DOHH2 (cell line): ENCODE measurements around the gene PPFIA2.

Experiments
- H3F3A ChIP-seq: fragments of 200-600 bp; sonication (generic), shearing (Covaris generic); 2 replicates; pipeline ENCODE4 v1.6.0; 2016; ENCODE audit warnings: antibody characterized with exemption, mild to moderate bottlenecking; ENCODE audit not compliant: control insufficient read depth, insufficient read depth
- H3K27ac ChIP-seq: fragments of 200-600 bp; sonication (generic); 2 replicates; pipeline ENCODE4 v1.5.1; 2014; ENCODE audit warnings: low read depth, mild to moderate bottlenecking, low read length, moderate library complexity
- H3K27me3 ChIP-seq: fragments of 200-600 bp; sonication (generic); 2 replicates; pipeline ENCODE4 v1.6.1; 2014; ENCODE audit warnings: mild to moderate bottlenecking, low read length, mixed read lengths; ENCODE audit not compliant: control insufficient read depth
- H3K36me3 ChIP-seq: fragments of 200-600 bp; sonication (generic); 2 replicates; pipeline ENCODE4 v1.6.1; 2014; ENCODE audit warnings: mild to moderate bottlenecking, low read length, moderate library complexity, mixed read lengths; ENCODE audit not compliant: control insufficient read depth
- H3K4me1 ChIP-seq: fragments of 200-600 bp; sonication (generic); 2 replicates; pipeline ENCODE4 v1.6.1; 2014; ENCODE audit warnings: mild to moderate bottlenecking, low read length, mixed read lengths; ENCODE audit not compliant: control insufficient read depth
- H3K4me2 ChIP-seq: fragments of 200-600 bp; sonication (generic); 2 replicates; pipeline ENCODE4 v1.6.0; 2014; ENCODE audit warnings: mild to moderate bottlenecking, low read length, moderate library complexity
- H3K4me3 ChIP-seq: fragments of 200-600 bp; sonication (generic); 2 replicates; pipeline ENCODE4 v1.5.1; 2014; ENCODE audit warnings: mild to moderate bottlenecking, low read length, mixed read lengths
- H3K79me2 ChIP-seq: fragments of 200-600 bp; sonication (generic); 2 replicates; pipeline ENCODE4 v1.6.1; 2014; ENCODE audit warnings: mild to moderate bottlenecking, low read length, mixed read lengths; ENCODE audit not compliant: control insufficient read depth
- H3K9me2 ChIP-seq: fragments of 200-600 bp; sonication (generic); replicated peaks from 2 replicates; pipeline ENCODE4 v1.6.1; 2014; ENCODE audit warnings: mild to moderate bottlenecking, low read length, mixed read lengths; ENCODE audit not compliant: control insufficient read depth
- H3K9me3 ChIP-seq: fragments of 200-600 bp; sonication (generic); 2 replicates; pipeline ENCODE4 v1.6.1; 2014; ENCODE audit warnings: antibody characterized with exemption, low read length, mixed read lengths; ENCODE audit not compliant: control insufficient read depth, insufficient read depth
- H4K20me1 ChIP-seq: fragments of 200-600 bp; sonication (generic); 2 replicates; pipeline ENCODE4 v1.6.0; 2014; ENCODE audit warnings: low read depth, mild to moderate bottlenecking, antibody characterized with exemption, low read length, moderate library complexity; ENCODE audit not compliant: control insufficient read depth, insufficient read depth
- EZH2phosphoT487 ChIP-seq: fragments of 200-600 bp; sonication (generic); IDR thresholded peaks from 2 replicates; pipeline ENCODE4 v1.6.1; 2017; ENCODE audit warnings: borderline replicate concordance, mild to moderate bottlenecking, antibody characterized with exemption, low read length, moderate library complexity, mixed read lengths
- TF ChIP-seq, protein P1 (sequence below): fragments of 200-600 bp; sonication (generic); IDR thresholded peaks from one replicate; pipeline ENCODE4 v1.5.1; 2014; ENCODE audit warnings: antibody characterized with exemption, mild to moderate bottlenecking, low read depth, low read length; ENCODE audit not compliant: poor library complexity, severe bottlenecking

PPFIA2 gene

DNA sequence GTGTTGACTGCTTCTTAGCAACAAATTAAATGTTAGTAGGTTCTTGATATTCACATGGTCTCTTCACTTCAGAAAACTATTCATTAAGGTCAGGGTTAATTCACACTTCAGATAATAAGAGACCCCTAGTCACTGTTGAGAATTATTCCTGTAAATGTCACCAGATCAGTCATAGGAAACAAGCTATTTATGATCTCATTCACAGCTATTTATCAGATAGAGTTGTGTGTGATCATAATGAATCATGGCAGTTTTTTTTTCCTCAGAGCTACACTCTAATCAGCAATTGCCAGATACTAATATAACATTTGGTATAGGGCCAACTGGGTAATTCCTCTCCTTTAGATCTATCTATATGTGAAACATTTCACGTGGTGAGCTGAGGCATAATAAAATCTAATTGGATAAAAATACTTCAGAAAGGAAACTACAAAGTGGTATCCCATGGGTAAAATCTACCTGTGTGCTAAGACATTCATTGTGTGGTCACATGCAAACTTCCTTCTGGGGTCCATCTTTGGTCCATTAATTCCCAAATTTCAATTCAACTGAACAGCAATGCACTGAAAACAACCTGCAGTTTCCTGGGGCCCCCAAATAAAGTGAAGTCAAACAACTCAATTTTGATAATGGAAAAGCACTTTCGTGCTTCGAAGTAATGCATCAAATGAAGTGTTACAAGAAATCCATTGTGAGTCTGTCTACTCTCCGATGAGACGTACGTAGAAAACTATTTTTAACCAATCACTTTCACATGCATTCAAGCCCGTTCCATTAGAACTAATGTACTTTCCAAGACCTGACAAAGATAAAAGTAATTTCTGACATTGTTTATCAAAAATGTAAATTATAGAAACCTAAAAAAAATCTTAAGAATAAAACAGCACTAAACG lies 484.3 kb downstream of the PPFIA2 start:
- no peaks in the 10 kb centered on the region for H3K9me2 ChIP-seq
- H3K36me3 ChIP-seq, result no peaks in the 10 kb centered on the region
- H3K4me3 ChIP-seq, result no peak overlapping the region
- H3K4me2 ChIP-seq, result no peak overlapping the region
- no peaks in the 10 kb centered on the region for H3K79me2 ChIP-seq
- no peaks in the 10 kb centered on the region for H3K4me1 ChIP-seq
- H4K20me1 ChIP-seq, result no peaks in the 10 kb centered on the region
- no peaks in the 10 kb centered on the region for H3K27me3 ChIP-seq
- no peaks in the 10 kb centered on the region for H3K9me3 ChIP-seq
- H3F3A ChIP-seq, result no peaks in the 10 kb centered on the region
- no peak overlapping the region for H3K27ac ChIP-seq
- no peak for TF ChIP-seq EZH2phosphoT487
- TF ChIP-seq, protein P1, sequence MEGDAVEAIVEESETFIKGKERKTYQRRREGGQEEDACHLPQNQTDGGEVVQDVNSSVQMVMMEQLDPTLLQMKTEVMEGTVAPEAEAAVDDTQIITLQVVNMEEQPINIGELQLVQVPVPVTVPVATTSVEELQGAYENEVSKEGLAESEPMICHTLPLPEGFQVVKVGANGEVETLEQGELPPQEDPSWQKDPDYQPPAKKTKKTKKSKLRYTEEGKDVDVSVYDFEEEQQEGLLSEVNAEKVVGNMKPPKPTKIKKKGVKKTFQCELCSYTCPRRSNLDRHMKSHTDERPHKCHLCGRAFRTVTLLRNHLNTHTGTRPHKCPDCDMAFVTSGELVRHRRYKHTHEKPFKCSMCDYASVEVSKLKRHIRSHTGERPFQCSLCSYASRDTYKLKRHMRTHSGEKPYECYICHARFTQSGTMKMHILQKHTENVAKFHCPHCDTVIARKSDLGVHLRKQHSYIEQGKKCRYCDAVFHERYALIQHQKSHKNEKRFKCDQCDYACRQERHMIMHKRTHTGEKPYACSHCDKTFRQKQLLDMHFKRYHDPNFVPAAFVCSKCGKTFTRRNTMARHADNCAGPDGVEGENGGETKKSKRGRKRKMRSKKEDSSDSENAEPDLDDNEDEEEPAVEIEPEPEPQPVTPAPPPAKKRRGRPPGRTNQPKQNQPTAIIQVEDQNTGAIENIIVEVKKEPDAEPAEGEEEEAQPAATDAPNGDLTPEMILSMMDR, result no peak

DNA sequence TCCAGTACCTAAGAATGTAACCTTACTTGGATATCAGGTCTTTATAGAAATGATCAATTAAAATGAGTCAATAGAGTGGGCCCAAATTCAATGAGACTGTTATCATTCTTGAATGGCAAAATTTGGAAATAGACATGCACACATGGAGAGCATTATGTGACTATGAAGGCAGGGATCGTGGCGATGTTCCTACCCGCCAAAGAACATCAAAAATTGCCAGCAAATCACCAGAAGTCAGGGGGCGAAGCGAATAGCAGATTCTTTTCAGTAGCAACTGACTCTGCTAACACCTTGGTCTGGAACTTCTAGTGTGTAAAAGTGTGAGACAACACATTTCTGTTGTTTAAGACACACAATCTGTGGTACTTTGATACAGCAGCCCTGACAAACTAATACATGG lies 488.8 kb downstream of the PPFIA2 start:
- Histone ChIP-seq H3K27ac (no peak overlapping the region), H3K9me3 (no peaks in the 10 kb centered on the region), H3K27me3 (no peaks in the 10 kb centered on the region), H3F3A (no peaks in the 10 kb centered on the region), H3K4me1 (no peaks in the 10 kb centered on the region), H3K4me3 (no peak overlapping the region), H4K20me1 (no peaks in the 10 kb centered on the region), H3K4me2 (no peak overlapping the region), H3K36me3 (no peaks in the 10 kb centered on the region), H3K79me2 (no peaks in the 10 kb centered on the region), H3K9me2 (no peaks in the 10 kb centered on the region)
- TF ChIP-seq, protein P1, result no peak

DNA sequence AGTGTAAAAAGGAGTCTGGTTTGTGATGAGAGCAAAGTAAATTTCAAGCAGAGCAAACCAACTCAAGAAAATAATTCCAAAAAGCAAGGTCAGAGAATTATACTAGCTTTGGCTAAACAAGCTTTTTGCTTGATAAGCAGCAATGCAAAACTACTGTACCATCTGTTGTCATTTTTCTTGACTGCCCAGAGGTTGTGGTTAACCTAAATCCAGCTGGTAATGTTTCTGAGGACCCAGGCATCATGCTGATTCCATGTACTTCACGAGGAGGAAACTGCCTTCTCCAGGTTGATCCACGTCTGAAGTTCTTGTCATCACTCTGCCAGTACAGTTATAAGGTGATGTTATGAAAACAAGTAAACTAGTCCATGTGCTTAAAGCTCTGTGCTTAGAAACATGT lies 496.1 kb downstream of the PPFIA2 start:
- H3K9me3 ChIP-seq, result no peaks in the 10 kb centered on the region
- H3K4me3 ChIP-seq, result no peak overlapping the region
- H3F3A ChIP-seq, result no peaks in the 10 kb centered on the region
- H3K4me1 ChIP-seq, result no peaks in the 10 kb centered on the region
- H3K27me3 ChIP-seq, result peaks cover 3% of the 10 kb centered on the region; the same call in 1 of the 2 replicates
- no peak for TF ChIP-seq EZH2phosphoT487
- TF ChIP-seq, protein P1, result no peak
- H3K79me2 ChIP-seq, result no peaks in the 10 kb centered on the region
- no peak overlapping the region for H3K27ac ChIP-seq
- no peak overlapping the region for H3K4me2 ChIP-seq
- H4K20me1 ChIP-seq, result no peaks in the 10 kb centered on the region
- no peaks in the 10 kb centered on the region for H3K36me3 ChIP-seq
- H3K9me2 ChIP-seq, result no peaks in the 10 kb centered on the region
